NCI-H128 (cell line): ENCODE measurements around the gene FANCC.
A peak's percentile ranks its signal among the peaks of the same experiment; 100 is the strongest.
"Not testable (repeated sequence)": the region's sequence is repeated elsewhere in the genome, so short reads cannot be mapped to it uniquely, and the experiment has no call there.

Source experiments
- DNase-seq: peaks from one replicate; lab custom pipeline; 2025; ENCODE audit not compliant: unreplicated experiment; lab: John Stamatoyannopoulos, UW

FANCC gene

DNA sequence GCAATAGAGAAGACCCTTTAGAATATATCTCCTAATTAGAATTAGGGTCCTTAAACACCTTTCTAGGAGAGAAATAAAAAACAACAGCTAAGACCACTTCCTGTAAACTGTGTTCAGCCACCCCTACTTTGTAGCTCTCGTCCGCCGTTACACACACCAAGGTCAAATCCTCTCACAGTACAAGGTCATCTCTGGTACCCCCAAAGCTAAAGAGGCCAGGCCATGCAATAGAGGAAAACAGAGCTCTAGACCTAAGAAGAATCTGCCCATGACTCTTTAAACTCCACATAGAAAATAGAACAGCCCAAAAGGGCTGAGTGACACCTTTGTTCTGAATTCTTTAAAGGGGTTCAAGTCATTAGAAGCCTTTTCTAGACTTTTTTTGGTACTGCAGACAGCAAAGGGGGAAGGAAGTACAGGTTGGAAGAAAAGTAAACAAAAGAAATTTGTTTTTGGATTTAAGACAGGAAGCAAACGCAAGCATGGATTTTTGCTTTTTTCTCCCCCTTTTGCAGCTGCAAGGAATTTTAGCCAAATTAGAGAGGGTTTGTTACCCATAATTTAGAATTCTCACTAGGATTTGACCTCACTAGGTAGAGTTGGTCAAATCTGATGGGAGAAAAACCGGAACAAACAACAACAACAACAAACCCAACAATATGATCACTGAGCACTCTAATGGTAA, 13.4 kb upstream of the FANCC start:
- no peak for DNase-seq

DNA sequence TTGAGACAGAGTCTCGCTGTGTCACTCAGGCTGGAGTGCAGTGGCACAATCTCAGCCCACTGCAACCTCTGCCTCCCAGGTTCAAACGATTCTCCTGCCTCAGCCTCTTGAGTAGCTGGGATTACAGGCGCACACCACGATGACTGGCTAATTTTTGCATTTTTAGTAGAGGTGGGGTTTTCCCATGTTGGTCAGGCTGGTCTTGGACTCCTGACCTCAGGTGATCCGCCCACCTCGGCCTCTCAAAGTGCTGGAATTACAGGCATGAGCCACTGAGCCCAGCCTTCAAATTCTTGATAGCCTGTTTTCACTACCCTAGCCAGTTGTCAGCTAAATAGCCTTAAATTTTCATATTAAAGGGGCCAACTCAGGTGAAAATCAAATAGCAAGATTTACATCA, 11.6 kb upstream of the FANCC start:
- DNase-seq: not testable (repeated sequence)

DNA sequence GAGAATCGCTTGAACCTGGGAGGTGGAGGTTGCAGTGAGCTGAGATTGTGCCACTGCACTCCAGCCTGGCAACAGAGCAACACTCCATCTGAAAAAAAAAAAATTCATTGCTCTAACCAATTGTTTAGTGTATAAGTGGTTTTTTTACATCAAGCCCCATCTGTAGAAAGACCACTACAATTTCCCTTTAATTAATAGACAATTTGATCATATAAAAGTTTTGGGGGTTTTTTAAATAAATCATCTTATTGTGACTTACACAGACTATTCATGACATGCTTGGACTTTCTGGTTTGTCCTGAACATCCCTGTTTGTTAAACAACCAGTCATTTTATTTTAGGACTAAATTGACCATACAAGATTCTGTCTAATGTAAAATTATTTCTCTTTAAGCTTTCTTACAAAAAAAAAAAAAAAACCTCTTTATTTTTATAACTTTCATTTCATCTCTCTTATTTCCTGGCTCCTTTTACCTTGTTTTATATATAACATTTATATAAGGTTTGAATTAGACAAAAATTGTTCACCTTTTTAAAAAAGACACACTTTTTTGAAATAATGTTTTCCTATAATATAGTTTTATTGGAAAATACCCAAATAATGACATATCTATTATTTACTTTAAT, 9.8 kb upstream of the FANCC start:
- no peak for DNase-seq

DNA sequence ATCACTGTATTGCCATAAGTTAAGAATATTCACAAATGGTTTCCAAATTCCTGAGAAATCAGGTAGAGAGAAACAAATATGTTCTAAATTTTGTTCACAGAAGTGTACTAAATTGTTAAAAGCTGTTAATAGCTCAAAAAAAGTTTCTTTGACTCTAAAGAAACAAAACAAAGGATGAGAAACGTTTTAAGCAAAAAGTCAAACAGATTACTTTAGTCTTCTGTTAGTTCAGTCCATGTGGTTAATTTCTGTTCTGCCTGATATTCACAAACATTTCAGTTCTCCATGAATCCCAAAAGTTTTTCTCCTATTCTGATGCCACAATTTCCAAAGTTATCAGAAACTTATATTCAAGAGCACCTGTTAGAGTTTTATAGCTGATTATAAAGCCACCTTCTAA, 7.7 kb upstream of the FANCC start:
- no peak for DNase-seq

DNA sequence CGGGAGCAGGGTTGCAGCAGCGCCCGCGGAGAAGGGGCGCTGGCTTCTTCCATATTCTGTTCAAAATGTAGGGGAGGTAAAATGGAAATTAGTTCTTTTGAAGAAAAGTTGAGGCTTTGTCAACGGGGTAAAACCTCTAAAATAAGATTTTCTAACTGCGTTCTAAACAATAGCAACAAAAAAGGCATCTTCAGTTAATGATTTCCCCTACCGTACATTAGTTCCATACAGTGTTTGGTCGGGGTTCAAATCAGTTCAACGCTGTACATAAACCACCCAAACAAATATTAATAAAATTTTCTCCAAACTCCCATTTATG, 343 bp upstream of the FANCC start:
- DNase-seq: no peak

- DNase-seq: peak; percentile 71
Observed at GRCh38 chr9:95316794-95317118, 753 bp downstream of the FANCC start.

DNA sequence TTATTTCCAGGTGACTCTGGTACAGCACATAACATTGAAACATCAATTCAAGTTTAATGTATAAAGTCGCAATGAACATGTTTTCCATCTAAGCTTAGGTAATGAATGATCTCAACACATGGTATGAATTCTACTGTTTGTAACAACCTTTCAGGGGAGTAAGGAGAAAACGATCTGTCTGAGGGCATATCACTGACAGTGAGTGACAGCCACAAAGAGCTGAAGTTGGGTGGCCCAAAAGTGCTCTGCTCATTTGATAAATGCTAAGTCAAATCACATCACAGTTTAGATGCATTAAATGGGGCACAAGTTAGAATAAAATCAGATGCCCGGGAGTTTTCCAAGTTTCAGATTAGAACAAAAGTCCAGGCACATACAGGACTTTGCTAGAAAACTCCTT, 1.2 kb downstream of the FANCC start:
- DNase-seq: no peak

GRCh38 chr9:95315108-95315746, 2.3 kb downstream of the FANCC start:
- no peak for DNase-seq

DNA sequence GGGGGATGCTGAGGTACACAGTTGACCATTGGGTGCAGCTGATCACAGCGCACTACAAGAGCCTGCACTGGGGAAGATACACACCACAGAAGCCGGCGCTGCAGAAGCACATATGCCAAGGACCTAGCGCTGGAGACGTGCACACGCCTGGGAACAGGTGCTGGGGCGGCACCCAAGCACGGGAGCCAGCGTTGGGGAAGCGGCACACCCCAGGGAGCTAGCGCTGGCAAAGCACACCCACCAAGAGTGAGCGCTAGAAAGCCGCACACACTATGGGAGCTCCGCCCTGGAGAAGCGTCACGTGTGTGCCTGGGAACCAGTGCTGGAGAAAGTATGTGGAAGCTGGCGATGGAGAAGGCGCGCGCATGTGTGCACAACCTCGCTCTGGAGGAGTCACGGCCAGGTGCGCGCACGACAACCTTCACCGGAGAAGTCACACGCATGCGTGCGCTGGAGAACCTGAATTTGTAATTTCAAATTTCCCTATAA, 4.5 kb downstream of the FANCC start:
- peak; percentile 76 for DNase-seq

GRCh38 chr9:95311961-95312360, 5.5 kb downstream of the FANCC start:
- no peak for DNase-seq

- no peak for DNase-seq
Observed at GRCh38 chr9:95307538-95307937, 10.0 kb downstream of the FANCC start.

GRCh38 chr9:95306819-95307218, 10.7 kb downstream of the FANCC start:
- DNase-seq: no peak

DNA sequence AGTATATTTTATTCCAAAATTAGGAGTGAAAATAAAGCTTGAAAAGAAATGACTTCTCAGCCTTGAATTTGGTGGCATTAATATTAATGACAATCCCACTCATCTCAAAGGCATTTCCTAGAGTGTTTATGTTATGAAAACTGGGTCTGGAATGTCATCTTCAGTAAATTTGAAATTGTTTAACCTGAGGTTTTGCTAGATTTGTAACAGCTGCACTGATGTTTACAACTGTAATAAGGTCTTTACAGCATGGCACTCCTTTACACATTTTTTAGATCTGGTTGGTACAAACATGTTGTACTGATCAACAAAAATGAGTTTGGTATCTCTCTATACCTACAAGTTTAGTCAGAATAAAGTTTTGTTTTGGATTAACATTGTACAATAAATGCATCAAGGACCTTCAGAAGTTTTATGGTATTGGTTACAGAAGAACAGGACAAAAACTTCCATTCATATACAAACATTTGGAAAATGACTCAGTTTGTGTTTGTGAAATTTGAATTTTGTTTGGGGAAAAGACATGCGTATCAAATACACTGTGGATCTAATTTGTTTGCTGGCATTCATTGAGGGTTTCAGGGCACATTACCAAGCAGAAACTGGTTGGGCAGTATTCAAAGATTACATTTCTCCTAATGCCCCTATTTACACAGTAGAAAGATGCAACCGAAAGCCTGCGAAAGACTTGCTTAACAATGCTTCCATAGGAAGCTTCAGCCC, 11.6 kb downstream of the FANCC start:
- no peak for DNase-seq

DNA sequence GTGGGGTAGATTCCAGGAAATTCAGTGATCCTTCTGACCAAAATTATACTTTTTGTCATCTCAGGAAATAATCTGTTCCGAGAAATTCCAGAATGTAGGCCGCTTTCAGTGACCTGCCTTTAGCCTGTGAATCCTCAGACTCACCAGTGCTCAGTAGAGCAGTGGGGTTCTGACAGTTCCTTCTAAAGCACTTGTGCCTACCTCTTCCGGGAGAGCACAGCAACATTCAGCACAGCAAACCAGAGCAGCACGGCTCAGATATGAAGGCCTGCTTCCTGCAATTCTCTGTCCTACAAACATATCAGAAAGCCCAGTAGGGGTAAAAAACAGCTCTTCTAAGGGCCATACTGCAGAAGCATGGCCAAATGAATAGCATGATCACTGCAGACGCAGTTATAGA, 15.0 kb downstream of the FANCC start:
- no peak for DNase-seq

GRCh38 chr9:95297760-95298159, 19.7 kb downstream of the FANCC start:
- no peak for DNase-seq

DNA sequence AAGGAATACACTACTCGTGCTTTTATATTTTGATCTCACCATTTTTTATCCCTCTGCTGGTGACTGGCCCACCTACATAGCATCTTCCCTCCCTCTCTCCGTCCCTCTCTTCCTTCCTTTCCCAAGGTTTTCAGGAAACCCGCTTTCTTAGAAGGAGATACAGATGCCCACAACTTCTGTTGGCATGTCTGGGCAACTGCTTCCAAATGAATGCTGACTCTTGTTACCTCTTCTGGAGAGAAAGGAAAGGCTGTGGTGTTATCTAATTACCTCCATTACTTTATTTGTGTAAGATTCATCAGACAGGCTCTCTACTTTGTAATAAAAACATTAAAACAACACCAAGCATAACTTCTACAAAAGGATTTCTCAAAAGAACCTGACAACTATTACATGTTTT, 20.2 kb downstream of the FANCC start:
- DNase-seq: no peak

- no peak for DNase-seq
Observed at GRCh38 chr9:95296761-95297160, 20.7 kb downstream of the FANCC start.

DNA sequence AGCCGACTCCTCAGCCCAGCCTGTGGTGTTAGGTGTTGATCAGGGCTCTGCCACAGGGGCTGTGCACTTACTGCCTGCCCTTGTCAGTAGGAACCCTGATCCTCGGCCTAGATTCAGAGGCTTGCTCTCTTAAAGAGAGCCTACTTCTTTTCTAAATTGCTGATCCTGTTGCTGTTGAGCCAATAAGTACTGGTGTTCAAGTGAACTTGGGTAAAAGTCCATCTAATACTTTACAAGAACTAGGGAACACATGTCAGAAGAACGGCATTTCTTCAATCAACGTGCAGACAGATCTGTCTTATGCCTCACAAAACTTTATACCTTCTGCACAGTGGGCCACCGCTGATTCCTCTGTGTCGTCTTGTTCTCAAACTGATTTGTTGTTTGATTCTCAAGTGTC, 24.2 kb downstream of the FANCC start:
- DNase-seq: not testable (repeated sequence)

- DNase-seq: no peak
Observed at GRCh38 chr9:95292226-95292625, 25.3 kb downstream of the FANCC start.

DNA sequence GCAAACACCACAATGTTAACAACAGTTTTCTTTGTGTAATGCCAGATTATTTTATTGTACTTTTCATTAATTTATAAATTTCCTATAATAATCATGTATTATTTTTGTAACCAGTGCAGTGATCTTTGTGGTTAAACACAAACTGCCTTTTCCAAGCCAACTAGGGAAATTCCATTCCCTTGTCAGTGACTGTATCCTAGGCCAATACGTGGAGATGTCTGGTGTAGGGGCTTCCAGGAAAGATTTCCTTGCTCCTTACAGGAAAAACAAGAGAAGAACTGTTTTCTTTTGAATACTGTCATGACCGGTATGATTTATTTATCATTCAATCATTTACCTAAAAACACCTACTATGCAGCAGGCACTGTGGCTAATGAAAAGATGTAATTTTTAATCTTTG, 31.4 kb downstream of the FANCC start:
- DNase-seq: no peak

DNA sequence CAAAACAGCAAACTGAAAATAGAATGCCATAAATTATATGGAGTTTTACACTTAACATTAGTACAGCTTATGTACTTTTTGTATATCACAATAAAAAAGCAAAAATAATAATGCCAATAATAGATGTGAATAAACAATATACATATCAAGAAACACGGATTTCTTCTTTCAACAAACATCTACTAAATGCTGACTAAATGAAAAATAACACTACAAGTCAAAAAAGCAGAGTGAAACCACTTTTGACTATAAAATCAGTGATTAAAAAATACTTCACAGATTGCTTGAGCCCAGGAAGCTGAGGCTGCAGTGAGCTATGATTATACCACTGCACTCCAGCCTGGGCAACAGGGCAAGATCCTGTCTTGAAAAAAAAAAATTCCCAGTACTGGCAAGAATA, 32.2 kb downstream of the FANCC start:
- no peak for DNase-seq
